A549 treated with RU486 at 1 μM for 4 hours (cell line): ENCODE results near the gene DUS3L. TPM values are rescaled to one million over a fixed set of nuclear protein-coding genes. Genes with fewer than 3 reads are reported as not detected.

Source experiments
- total RNA-seq: library from RNA; stranded (reverse); fragments of 200-300 nt; extraction: Qiagen RNA extraction; gene quantifications from 5 replicates; pipeline ENCODE4 v1.2.3, GENCODE V29; 2022; ENCODE audit warnings: low read depth

Gene DUS3L, protein sequence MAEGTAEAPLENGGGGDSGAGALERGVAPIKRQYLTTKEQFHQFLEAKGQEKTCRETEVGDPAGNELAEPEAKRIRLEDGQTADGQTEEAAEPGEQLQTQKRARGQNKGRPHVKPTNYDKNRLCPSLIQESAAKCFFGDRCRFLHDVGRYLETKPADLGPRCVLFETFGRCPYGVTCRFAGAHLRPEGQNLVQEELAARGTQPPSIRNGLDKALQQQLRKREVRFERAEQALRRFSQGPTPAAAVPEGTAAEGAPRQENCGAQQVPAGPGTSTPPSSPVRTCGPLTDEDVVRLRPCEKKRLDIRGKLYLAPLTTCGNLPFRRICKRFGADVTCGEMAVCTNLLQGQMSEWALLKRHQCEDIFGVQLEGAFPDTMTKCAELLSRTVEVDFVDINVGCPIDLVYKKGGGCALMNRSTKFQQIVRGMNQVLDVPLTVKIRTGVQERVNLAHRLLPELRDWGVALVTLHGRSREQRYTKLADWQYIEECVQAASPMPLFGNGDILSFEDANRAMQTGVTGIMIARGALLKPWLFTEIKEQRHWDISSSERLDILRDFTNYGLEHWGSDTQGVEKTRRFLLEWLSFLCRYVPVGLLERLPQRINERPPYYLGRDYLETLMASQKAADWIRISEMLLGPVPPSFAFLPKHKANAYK
- 28.4 to 34.0 TPM (median 31.9 TPM) in 5 replicates for total RNA-seq

DNA sequence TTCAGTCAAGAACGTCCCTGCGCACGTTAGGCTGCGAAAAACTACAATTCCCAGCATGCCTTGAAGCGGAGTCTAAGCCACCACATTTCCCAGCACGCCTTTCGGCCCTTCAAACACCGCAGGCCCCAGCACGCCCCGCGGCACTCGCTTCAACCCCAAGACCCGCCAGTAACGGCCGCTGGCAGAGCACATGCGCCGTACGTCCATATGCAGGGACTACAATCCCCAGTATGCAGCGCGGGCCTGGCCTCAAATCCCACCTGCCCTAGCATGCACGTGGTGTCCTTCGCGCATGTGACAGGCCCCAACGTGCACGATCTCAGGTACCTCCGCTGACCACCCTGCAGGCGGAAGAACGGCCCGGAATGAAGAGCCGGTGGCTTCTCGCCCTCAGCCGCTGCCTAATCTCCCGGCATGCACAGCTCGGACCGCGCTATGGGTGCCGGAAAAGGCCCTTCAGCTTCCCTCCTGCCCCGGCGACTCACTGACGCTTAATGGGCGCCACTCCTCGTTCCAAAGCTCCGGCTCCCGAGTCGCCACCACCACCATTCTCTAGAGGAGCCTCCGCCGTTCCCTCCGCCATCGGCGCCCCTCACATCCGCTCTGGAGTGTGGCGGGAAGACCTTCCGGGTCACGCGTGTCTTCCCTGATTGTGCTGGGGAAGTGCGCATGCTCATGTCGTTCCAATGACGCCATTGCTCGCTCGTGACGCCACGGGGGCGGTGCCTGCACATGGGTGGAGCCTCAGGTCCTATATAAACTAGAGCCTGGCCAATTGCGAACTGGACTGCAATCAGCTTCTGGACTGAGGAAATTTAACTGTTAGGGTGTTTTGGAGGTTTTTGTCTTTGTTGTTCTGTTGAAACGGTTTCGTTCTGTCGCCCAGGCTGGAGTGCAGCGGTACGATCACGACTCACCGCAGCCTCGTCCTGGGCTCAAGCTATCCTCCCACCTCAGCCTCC is at the start of gene DUS3L:
Gene DUS3L, minus strand, starts transcription at position 605 of the 962 bp plus-strand sequence. Its CDS starts 22 bp downstream, at position 583.

DNA sequence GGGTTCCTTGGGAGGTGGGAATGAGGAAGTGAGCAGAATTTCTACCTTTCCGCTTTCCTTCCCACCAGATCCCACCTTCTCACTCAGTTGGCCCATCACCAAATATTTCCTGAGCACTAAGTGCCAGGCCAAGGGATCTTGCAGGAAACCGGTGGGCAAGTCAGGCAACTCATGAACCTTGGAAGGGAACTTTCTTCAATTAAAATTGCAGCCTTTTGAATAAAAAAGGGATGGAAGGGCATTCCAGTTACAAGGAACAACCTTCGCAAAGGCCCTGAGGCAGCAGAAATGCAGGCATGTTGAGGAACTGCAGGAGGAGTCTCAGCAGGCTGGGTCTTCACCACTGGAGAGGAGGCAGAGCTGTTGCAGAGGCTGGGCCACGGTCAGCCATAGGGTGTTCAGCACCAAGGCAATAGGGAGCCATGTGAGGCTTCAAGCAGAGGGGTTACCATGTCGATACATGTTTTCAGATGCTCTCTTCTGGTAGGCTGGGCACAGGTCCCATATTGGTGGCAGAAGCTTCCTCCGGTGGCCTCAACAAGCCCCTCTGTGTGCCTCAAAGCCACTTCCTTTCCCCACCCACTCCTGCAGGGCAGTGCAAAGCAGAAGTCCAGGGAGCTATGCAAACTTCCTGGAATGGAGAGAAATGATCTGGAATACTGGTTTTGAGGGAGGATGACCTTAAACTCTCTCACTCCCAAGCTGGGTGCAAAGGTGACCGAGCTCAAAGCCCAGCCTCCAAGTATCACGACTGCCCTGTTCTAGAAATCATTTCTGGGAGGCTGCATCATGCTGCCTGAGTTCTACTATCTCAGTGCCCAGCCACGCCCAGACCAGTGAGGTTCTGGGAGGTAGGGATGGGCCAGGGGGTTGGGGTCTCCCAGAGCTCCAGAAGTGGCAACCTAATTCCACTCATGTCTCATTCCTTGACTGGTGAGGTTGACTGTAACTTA is 48.4 kb upstream of the DUS3L start, which contains the start of gene FUT6:
Gene FUT6, minus strand, starts transcription at position 638 of the 953 bp plus-strand sequence. CDS start 7,135 bp downstream, outside the sequence.

DNA sequence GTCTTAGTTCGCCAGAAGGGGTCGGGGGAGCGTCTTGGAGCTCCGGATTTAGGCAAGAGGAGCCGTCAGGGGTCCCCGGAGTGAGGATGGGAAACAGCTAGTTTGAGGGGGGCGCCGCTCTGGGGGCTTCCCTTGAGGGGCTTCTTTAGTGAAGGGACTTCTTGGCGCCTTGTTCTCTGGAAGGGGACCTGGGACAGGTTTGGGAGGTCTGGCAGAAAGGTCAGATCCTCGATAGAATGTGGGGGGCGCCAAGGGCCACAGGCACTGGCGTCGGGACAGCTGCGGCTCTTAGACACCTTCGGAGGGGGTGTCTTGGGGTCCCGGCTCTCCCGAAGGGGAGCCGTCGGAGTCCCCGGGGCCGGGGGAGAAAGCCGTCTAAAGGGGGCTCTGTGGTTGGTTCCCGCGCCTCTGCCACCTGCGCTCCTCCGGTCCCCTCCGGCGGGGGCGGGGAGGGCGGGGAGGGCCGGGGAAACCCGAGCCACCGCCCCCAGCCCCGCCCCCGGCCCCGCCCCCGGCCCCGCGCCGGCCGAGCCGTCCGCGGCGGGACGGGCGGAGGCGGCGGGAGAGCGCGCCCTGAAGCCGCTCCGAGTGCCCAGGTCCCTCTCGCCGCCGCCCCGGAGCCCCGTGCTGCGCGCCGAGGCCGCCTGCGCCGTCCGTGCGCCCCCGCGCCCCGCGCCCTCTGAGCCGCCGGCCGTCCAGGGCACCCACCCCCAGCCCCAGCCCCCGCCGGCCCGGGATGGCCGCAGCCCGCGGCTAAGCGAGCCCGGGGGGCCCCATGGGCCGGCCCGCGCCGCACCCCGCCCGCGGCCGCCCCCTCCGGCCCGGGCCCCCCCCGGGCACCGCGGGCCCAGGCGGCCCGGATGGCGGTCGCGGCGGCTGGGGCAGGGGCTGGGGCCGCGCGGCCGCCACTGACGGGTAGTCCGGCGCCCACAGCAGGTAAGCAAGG is 13.8 kb upstream of the DUS3L start, which contains the start of gene NRTN:
Gene NRTN, plus strand, starts transcription at position 552 of the 946 bp plus-strand sequence. CDS start 19,099 bp downstream, outside the sequence.

DNA sequence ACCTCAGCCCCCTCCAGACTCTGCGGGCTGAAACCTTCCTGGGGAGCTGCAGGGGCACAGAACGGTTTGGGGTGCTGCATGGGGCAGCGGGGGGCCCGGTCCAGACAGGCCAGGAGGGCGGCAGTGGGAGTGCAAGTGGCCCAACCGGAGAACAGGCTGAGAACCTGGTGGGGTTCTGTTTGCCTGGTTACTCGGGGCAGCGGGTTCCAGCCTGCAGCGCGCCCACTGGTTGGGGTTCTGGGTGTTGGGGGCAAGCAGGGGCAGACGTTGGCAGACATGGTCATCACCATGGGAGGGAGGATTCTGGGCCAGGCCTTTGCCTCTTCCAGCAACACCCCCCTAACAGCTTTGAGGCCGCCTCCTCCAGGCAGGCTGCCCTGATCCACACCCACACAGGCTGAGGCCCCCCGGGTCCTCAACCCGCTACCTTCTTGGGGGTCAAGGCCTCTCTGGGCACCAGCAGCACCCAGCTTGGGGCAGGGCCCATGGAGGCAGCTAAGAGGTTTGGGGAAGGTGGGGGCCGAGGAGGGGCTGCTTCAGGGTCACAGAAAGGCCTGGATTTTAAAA is 6.3 kb downstream of the DUS3L start, which contains the start of gene PRR22:
Gene PRR22, minus strand, starts transcription at position 166 of the 567 bp plus-strand sequence. Its CDS starts 86 bp downstream, at position 80.

Other genes starting within 250 kb of the DUS3L start
- 2.0 to 3.1 TPM (median 2.6 TPM) in 5 replicates for gene TINCR, start 223.2 kb downstream of the DUS3L start, total RNA-seq
- 26.6 to 43.7 TPM (median 37.3 TPM) in 5 replicates for gene SAFB2, start 168.4 kb downstream of the DUS3L start, total RNA-seq
- gene SAFB, start 168.1 kb downstream of the DUS3L start, total RNA-seq: 53.9 to 60.1 TPM (median 57.1 TPM) in 5 replicates
- gene MICOS13, start 110.6 kb downstream of the DUS3L start, total RNA-seq: 45.1 to 70.1 TPM (median 66.8 TPM) in 5 replicates
- gene HSD11B1L, start 110.1 kb downstream of the DUS3L start, total RNA-seq: 2.8 to 5.2 TPM (median 4.5 TPM) in 5 replicates
- gene RPL36, start 100.9 kb downstream of the DUS3L start, total RNA-seq: 735 to 913 TPM (median 777 TPM) in 5 replicates
- gene LONP1, start 71.0 kb downstream of the DUS3L start, total RNA-seq: 44.8 to 62.0 TPM (median 59.6 TPM) in 5 replicates
- not detected in 5 replicates for gene CATSPERD, start 70.5 kb downstream of the DUS3L start, total RNA-seq
- gene PRR22, start 6.4 kb downstream of the DUS3L start, total RNA-seq: 1.7 to 3.5 TPM (median 2.5 TPM) in 5 replicates
- 0.37 to 0.89 TPM (median 0.58 TPM) in 5 replicates for gene NRTN, start 13.9 kb upstream of the DUS3L start, total RNA-seq
- not detected in 5 replicates for gene FUT6, start 48.5 kb upstream of the DUS3L start, total RNA-seq
- gene FUT3, start 60.3 kb upstream of the DUS3L start, total RNA-seq: 0.12 to 0.15 TPM in 2 of 5 replicates, not detected in the others
- gene FUT5, start 79.4 kb upstream of the DUS3L start, total RNA-seq: not detected in 5 replicates
- gene NDUFA11, start 112.6 kb upstream of the DUS3L start, total RNA-seq: 204 to 303 TPM (median 278 TPM) in 5 replicates
- gene VMAC, start 113.7 kb upstream of the DUS3L start, total RNA-seq: 0.29 to 0.79 TPM (median 0.41 TPM) in 5 replicates
- 0.59 to 1.3 TPM (median 0.92 TPM) in 5 replicates for gene CAPS, start 123.1 kb upstream of the DUS3L start, total RNA-seq
- gene RANBP3, start 187.0 kb upstream of the DUS3L start, total RNA-seq: 38.1 to 44.7 TPM (median 43.9 TPM) in 5 replicates